ENCODE results near the gene TMEM175.

The TMEM175 gene

DNA sequence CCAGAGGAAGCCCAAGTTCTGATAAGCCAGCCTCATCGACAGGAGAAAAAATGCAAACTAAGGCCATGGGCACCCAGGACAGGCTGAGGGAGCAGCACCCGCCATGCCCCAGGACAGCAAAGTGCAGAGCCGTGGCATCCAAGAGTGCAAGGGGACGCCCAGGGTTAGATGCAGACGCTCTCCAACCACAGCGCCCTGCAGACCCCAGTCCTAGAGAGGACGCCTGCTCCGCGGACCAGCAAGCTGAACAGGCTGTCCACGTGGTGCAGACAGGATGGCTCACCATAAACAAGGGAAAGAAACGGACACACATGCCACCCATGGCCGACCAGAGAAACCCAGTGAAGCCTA lies 32.7 kb upstream of the TMEM175 start:
- Histone ChIP-seq H3K9me3 (ENCODE audit: control insufficient read depth in 2 of 2, low read length in 2 of 2) (no peaks in the 10 kb centered on the region), H3K9ac (ENCODE audit: low read length in 2 of 2) (no peak overlapping the region), H3K27ac (ENCODE audit: low read length) (no peak overlapping the region), H3K36me3 (ENCODE audit: control insufficient read depth in 2 of 2, insufficient read depth in 2 of 2, low read length in 2 of 2) (peaks cover 15 to 18% of the 10 kb centered on the region in 2 donors), H3K4me3 (ENCODE audit: low read length in 2 of 2) (no peak overlapping the region), H3K4me1 (ENCODE audit: control insufficient read depth, insufficient read depth, low read length) (no peaks in the 10 kb centered on the region), H3K27me3 (ENCODE audit: control insufficient read depth in 1 of 2, insufficient read depth in 2 of 2, low read length in 2 of 2) (no peaks in the 10 kb centered on the region)

DNA sequence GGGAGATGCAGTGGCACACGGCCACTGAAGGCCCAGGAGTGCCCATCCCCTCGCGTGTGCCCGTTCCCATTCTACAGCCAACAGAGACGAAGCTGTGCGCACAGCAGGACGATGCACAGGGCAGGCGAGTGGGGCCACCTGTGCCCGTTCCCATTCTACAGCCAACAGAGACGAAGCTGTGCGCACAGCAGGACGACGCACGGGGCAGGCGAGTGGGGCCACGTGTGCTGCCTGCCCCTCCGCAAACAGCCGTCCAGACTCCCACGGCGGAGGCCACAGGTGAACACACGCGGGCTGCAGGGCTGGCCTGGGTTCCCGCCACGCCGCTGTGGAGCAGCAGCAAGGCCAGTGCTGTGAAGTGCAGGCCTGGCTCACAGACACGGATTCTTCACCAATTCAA lies 32.2 kb upstream of the TMEM175 start:
- Histone ChIP-seq H3K4me3 (ENCODE audit: low read length in 2 of 2) (no peak overlapping the region), H3K27me3 (ENCODE audit: control insufficient read depth in 1 of 2, insufficient read depth in 2 of 2, low read length in 2 of 2) (no peaks in the 10 kb centered on the region), H3K36me3 (ENCODE audit: control insufficient read depth in 2 of 2, insufficient read depth in 2 of 2, low read length in 2 of 2) (peaks cover 15 to 18% of the 10 kb centered on the region in 2 donors), H3K9me3 (ENCODE audit: control insufficient read depth in 2 of 2, low read length in 2 of 2) (no peaks in the 10 kb centered on the region), H3K4me1 (ENCODE audit: control insufficient read depth, insufficient read depth, low read length) (no peaks in the 10 kb centered on the region), H3K27ac (ENCODE audit: low read length) (no peak overlapping the region), H3K9ac (ENCODE audit: low read length in 2 of 2) (no peak overlapping the region)

DNA sequence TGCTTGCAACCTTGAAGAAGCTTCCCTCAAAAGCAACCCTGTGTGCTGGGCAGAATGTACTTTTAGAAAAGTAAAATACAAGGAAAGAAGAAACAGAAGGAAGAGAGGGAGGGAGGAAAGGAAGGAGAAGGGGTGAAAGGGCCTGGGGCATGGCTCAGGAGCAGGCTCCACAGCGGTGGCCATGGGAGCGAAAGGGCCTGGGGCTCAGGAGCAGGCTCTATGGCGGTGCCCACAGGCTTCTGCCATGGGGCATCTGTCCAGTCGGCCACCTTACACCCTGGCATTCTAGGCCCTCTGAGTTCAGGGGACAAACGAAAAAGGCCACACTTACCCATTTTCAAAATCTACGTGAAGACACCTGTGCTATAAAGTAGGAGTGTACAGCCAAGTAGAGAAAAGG lies 31.5 kb upstream of the TMEM175 start:
- no peak overlapping the region for H3K27ac ChIP-seq (ENCODE audit: low read length)
- H3K27me3 ChIP-seq (ENCODE audit: control insufficient read depth in 1 of 2, insufficient read depth in 2 of 2, low read length in 2 of 2), result no peaks in the 10 kb centered on the region
- no peaks in the 10 kb centered on the region for H3K4me1 ChIP-seq (ENCODE audit: control insufficient read depth, insufficient read depth, low read length)
- peaks cover 9 to 13% of the 10 kb centered on the region in 2 donors for H3K36me3 ChIP-seq (ENCODE audit: control insufficient read depth in 2 of 2, insufficient read depth in 2 of 2, low read length in 2 of 2)
- H3K9me3 ChIP-seq (ENCODE audit: control insufficient read depth in 2 of 2, low read length in 2 of 2), result no peaks in the 10 kb centered on the region
- H3K9ac ChIP-seq (ENCODE audit: low read length in 2 of 2), result no peak overlapping the region
- no peak overlapping the region for H3K4me3 ChIP-seq (ENCODE audit: low read length in 2 of 2)

DNA sequence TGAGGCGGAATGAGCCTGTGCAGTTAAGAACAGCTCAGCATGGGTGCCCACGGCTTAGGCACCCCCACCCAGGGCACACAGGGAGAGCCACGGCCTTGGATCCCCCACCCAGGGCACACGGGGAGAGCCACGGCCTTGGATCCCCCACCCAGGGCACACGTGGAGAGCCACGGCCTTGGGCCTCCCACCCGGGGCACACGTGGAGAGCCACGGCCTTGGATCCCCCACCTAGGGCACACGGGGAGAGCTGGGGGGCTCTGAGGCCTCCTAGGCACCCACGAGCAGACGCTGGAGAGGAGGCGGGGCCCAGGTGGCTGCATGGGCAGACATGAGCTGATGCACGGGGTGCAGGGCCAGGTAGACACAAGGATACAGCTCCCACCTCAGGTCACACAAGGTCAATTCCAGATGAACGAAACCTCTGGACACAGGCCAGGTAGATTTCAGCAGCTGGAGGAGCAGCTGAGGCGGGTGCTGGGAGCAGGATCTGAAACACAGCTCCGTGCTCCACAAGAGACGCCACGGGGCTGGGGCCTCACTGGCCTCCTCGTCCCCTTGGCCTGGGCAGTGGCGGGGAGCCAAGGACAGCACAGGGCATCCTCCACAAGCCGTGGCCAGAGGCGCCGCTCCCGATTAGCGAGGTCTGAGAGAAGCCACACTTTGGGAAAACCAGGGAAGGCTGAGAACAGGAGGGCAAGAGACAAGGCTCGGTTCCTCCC lies 30.9 kb upstream of the TMEM175 start:
- H3K36me3 ChIP-seq (ENCODE audit: control insufficient read depth in 2 of 2, insufficient read depth in 2 of 2, low read length in 2 of 2), result peaks cover 9 to 14% of the 10 kb centered on the region in 2 donors
- H3K27ac ChIP-seq (ENCODE audit: low read length), result no peak overlapping the region
- H3K9me3 ChIP-seq (ENCODE audit: control insufficient read depth in 2 of 2, low read length in 2 of 2), result no peaks in the 10 kb centered on the region
- H3K27me3 ChIP-seq (ENCODE audit: control insufficient read depth in 1 of 2, insufficient read depth in 2 of 2, low read length in 2 of 2), result no peaks in the 10 kb centered on the region
- H3K4me3 ChIP-seq (ENCODE audit: low read length in 2 of 2), result no peak overlapping the region
- H3K9ac ChIP-seq (ENCODE audit: low read length in 2 of 2), result no peak overlapping the region
- H3K4me1 ChIP-seq (ENCODE audit: control insufficient read depth, insufficient read depth, low read length), result no peaks in the 10 kb centered on the region

DNA sequence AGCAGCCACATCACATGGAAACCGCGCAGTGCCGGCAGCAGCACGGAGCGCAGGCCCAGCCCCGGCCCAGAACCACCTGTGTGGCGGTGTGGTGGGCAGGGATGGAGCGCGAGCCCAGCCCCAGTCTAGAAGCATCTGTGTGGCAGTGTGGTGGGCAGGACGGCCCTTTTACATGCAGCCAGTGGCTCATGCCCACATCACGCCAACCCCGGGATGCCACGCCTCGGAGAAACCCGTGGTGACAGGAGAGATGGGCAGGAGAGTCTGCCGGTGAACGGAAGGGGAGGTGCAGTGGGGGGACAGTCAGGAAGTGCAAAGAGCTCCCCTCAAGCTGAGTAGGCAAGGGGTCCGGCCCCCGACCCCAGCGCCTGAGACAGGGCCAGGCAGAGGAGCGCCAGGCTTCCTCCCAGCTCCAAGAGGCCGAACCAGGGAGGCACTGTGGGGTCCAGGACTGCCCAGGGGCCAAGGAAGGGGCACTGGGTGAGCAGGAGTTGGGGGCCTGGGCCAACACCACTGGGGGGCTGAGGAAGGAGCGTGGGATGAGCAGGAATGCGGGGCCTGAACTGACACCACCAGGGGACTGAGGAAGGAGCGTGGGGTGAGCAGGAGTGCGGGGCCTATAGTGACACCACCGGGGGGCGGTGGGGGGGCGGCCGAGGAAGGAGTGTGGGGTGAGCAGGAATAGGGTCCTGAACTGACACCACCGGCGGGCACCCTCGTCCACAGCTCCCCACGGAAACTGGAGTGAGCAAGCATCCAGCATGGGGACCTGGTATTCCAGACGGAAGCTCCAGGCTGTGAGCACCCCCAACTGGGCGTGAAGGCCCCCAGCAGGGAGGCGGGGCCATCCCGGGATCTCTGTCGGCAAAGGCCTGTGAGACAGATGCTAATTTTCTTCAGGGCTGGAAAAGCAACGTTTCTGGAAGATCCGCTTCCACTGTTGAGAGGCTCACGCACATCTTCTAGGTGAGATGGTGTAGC lies 28.9 kb upstream of the TMEM175 start:
- no peaks in the 10 kb centered on the region for H3K27me3 ChIP-seq (ENCODE audit: control insufficient read depth in 1 of 2, insufficient read depth in 2 of 2, low read length in 2 of 2)
- no peak overlapping the region for H3K4me3 ChIP-seq (ENCODE audit: low read length in 2 of 2)
- peaks cover 0 to 8% of the 10 kb centered on the region in 2 donors for H3K36me3 ChIP-seq (ENCODE audit: control insufficient read depth in 2 of 2, insufficient read depth in 2 of 2, low read length in 2 of 2)
- no peaks in the 10 kb centered on the region for H3K4me1 ChIP-seq (ENCODE audit: control insufficient read depth, insufficient read depth, low read length)
- H3K9me3 ChIP-seq (ENCODE audit: control insufficient read depth in 2 of 2, low read length in 2 of 2), result no peaks in the 10 kb centered on the region
- no peak overlapping the region for H3K9ac ChIP-seq (ENCODE audit: low read length in 2 of 2)
- no peak overlapping the region for H3K27ac ChIP-seq (ENCODE audit: low read length)

DNA sequence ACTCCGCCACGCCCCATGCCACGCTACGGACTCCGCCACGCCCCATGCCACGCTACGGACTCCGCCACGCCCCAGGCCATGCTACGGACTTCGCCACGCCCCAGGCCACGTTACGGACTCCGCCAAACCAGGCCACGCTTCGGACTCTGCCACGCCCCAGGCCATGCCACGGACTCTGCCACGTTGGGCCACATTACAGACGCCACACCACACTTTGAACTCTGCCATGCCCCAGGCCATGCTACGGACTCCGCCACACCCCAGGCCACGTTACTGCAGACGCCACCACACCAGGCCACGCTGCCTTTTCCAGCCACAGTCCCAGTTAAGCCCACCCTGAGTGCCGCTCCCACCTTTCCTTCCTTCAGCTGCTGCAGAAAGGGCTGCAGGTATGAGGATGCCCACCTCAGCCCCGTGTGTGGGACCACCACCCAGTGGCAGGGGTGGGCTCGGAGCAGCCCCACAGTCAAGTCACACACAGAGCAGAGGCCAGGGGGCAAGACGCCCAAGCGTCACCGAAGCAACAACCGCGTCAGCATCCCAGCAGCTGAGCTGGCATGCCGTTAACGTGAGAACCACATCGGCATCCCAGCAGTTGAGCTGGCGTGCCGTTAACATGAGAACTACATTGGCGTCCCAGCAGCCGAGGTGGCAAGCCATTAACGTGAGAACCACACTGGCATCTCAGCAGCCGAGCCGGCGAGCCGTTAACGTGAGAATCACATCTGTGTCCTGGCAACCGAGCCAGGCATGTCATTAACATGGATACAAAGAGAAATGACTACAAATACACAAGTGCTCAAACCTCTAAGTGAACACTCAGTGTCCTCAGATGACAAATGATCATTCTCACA lies 26.5 kb upstream of the TMEM175 start:
- no peak overlapping the region for H3K27ac ChIP-seq (ENCODE audit: low read length)
- no peaks in the 10 kb centered on the region for H3K4me1 ChIP-seq (ENCODE audit: control insufficient read depth, insufficient read depth, low read length)
- no peak overlapping the region for H3K4me3 ChIP-seq (ENCODE audit: low read length in 2 of 2)
- H3K36me3 ChIP-seq (ENCODE audit: control insufficient read depth in 2 of 2, insufficient read depth in 2 of 2, low read length in 2 of 2), result peaks cover 0 to 10% of the 10 kb centered on the region in 2 donors
- no peaks in the 10 kb centered on the region for H3K27me3 ChIP-seq (ENCODE audit: control insufficient read depth in 1 of 2, insufficient read depth in 2 of 2, low read length in 2 of 2)
- H3K9ac ChIP-seq (ENCODE audit: low read length in 2 of 2), result no peak overlapping the region
- H3K9me3 ChIP-seq (ENCODE audit: control insufficient read depth in 2 of 2, low read length in 2 of 2), result no peaks in the 10 kb centered on the region

DNA sequence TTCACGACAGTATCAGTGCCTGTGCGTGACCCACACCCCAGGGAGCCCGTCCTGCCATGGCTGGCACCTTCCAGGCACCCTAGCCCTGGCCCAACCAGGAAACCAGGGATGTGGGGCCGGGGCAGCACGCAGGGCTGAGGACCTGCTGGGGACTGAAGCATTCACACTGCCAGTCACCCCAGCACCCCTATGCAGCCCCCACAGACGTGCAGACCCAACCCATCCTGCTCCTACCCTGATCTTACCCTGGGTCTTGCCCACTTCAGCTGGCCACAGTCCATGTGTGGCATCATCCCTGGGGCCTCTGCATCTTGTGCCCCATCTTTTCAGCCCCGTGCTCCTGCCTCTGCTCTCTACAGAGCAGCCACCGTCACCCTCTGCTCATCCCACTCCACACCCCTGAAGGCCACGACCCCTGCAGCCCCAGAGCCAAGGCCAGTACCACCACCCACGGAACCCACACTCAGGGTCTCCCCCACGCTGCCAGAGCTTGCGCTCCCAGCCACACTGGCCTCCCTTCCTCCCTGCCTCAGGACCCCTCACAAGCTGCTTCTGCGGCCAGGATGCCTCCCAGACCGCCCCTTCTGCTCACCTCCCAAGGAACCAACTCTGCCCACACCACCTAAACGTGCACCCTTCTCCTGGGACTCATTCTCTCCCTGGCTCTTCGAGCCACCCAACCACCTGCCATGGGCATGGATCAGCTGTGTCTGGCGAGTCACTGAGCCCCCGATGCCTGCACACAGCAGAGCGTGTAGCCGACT lies 25.7 kb upstream of the TMEM175 start:
- no peak overlapping the region for H3K9ac ChIP-seq (ENCODE audit: low read length in 2 of 2)
- no peaks in the 10 kb centered on the region for H3K9me3 ChIP-seq (ENCODE audit: control insufficient read depth in 2 of 2, low read length in 2 of 2)
- no peak overlapping the region for H3K4me3 ChIP-seq (ENCODE audit: low read length in 2 of 2)
- H3K4me1 ChIP-seq (ENCODE audit: control insufficient read depth, insufficient read depth, low read length), result no peaks in the 10 kb centered on the region
- H3K27me3 ChIP-seq (ENCODE audit: control insufficient read depth in 1 of 2, insufficient read depth in 2 of 2, low read length in 2 of 2), result no peaks in the 10 kb centered on the region
- H3K27ac ChIP-seq (ENCODE audit: low read length), result no peak overlapping the region
- H3K36me3 ChIP-seq (ENCODE audit: control insufficient read depth in 2 of 2, insufficient read depth in 2 of 2, low read length in 2 of 2), result peaks cover 0 to 13% of the 10 kb centered on the region in 2 donors

DNA sequence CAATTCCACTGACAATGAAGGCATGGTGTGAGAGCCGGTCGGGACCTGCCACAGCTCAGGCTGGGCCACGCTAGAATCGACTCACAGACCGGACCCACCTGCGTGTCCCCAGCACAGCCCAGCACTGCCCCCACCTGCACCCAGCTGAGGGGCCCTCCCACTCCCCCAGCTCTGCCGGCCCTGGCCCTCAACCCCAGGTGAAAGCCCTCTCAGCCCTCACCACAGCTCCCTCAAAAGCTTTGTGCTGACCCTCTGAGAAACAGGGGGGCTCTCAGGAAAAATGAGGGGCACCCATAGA lies 25.2 kb upstream of the TMEM175 start:
- H3K27me3 ChIP-seq (ENCODE audit: control insufficient read depth in 1 of 2, insufficient read depth in 2 of 2, low read length in 2 of 2), result no peaks in the 10 kb centered on the region
- H3K9ac ChIP-seq (ENCODE audit: low read length in 2 of 2), result no peak overlapping the region
- H3K4me3 ChIP-seq (ENCODE audit: low read length in 2 of 2), result no peak overlapping the region
- no peak overlapping the region for H3K27ac ChIP-seq (ENCODE audit: low read length)
- no peaks in the 10 kb centered on the region for H3K4me1 ChIP-seq (ENCODE audit: control insufficient read depth, insufficient read depth, low read length)
- H3K9me3 ChIP-seq (ENCODE audit: control insufficient read depth in 2 of 2, low read length in 2 of 2), result no peaks in the 10 kb centered on the region
- peaks cover 0 to 18% of the 10 kb centered on the region in 2 donors for H3K36me3 ChIP-seq (ENCODE audit: control insufficient read depth in 2 of 2, insufficient read depth in 2 of 2, low read length in 2 of 2)

DNA sequence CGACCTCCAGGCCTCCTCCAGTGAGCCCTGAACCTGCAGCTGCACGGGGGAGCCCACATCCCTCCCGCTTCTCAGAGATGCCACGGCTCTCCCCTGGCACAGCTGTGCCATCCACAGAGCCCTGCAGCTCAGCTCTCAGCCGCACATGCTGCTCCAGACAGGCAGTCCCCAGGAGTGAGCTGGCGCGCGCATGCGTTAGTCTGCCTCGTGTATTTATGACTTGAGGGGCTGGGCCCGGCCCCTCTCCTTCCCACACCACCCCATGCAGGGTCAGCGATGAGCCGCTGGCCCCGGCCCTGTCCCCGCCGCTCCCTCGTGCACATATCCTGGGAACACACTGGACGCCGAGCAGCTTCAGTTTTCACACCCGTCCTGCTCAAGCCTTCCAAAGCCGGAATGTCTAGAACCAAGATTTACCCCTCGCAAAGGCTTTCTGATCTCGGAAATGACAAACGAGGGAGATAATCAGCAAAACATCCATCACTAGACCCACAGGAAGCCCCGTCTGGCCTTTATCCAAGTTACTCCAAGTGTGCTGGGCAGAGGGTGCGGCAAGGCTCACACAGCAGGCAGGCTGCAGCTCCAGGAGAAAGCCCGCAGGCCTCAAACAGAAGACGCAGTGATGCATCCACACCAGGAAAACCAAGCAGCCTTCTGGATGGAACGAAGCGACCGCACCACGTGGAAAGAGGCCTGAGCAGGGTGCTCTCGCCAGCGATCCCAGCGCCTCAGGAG lies 24.4 kb upstream of the TMEM175 start:
- peaks cover 0 to 18% of the 10 kb centered on the region in 2 donors for H3K36me3 ChIP-seq (ENCODE audit: control insufficient read depth in 2 of 2, insufficient read depth in 2 of 2, low read length in 2 of 2)
- H3K4me3 ChIP-seq (ENCODE audit: low read length in 2 of 2), result no peak overlapping the region
- no peaks in the 10 kb centered on the region for H3K27me3 ChIP-seq (ENCODE audit: control insufficient read depth in 1 of 2, insufficient read depth in 2 of 2, low read length in 2 of 2)
- H3K4me1 ChIP-seq (ENCODE audit: control insufficient read depth, insufficient read depth, low read length), result no peaks in the 10 kb centered on the region
- H3K27ac ChIP-seq (ENCODE audit: low read length), result no peak overlapping the region
- no peaks in the 10 kb centered on the region for H3K9me3 ChIP-seq (ENCODE audit: control insufficient read depth in 2 of 2, low read length in 2 of 2)
- H3K9ac ChIP-seq (ENCODE audit: low read length in 2 of 2), result no peak overlapping the region
